ENCODE data around the gene BIN1. TPM values are rescaled to one million over a fixed set of nuclear protein-coding genes. Genes with fewer than 3 reads are reported as not detected.

Gene BIN1
- total RNA-seq, 1 experiment from 2014 or later = 58.6 TPM

DNA sequence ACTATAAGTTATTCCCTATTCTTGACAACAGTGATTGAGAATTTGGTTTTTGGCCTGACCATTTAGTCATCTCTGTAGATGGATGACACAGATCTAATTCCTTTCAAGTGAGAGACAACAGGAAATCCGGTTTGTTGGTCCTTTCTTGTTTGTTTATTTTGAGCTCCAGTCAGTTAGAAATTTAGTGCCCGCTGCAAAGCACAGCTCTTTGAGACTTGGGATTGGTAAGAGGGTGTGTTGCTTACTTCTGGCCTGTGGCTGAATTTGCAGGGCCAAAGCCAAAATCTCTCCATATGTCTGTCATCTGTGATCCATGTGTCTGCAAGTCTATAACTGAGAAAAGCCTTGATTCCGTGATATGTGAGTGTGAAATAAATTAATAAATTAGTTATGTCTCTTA is 74.3 kb downstream of the BIN1 start:
- ChIA-PET POLR2A (no interaction called here), CTCF (no interaction called here)
- Histone ChIP-seq H3K4me3 (ENCODE audit: low read depth in 2 of 2, low read length in 2 of 2) (no peak overlapping the region), H3K4me1 (ENCODE audit: control insufficient read depth, insufficient read depth, low read length) (no peaks in the 10 kb centered on the region), H3K27ac (ENCODE audit: low read length) (no peak overlapping the region), H3K27me3 (ENCODE audit: control insufficient read depth, insufficient read depth, low read length) (peaks cover 8% of the 10 kb centered on the region; the same call in 1 of the 2 replicates), H3K36me3 (ENCODE audit: control insufficient read depth, insufficient read depth, low read length) (no peaks in the 10 kb centered on the region), H3K9me3 (ENCODE audit: control insufficient read depth, insufficient read depth, low read depth, low read length) (no peaks in the 10 kb centered on the region)
- ATAC-seq (no peak), DNase-seq (ENCODE audit: low read depth, low spot score) (no peak)
- BruUV-seq (replicated peaks) = no TSS peak
- TF ChIP-seq CTCF (IDR thresholded peaks at IDR 0.05) (no peak), SIN3A (IDR thresholded peaks at IDR 0.05; ENCODE audit: borderline replicate concordance, insufficient read depth, low read depth, low read length) (no peak), REST (IDR thresholded peaks at IDR 0.05; ENCODE audit: insufficient read depth in 1 of 2, low read depth in 2 of 2, low read length in 1 of 2) (no peak), POLR2AphosphoS5 (IDR thresholded peaks at IDR 0.05; ENCODE audit: low read depth, low read length) (no peak), TCF7L2 (IDR thresholded peaks at IDR 0.05; ENCODE audit: low read depth, low read length) (no peak)
- in situ Hi-C loops (cut with HindIII; ENCODE audit: low pct_unique_long_range_greater_than_20kb, low sequenced_read_pairs) = no loop called here
- intact Hi-C loops (cut with micrococcal nuclease; ENCODE audit: unreplicated experiment) = no loop called here

GRCh38 chr2:127029350-127030051 is 77.5 kb downstream of the BIN1 start:
- intact Hi-C loops (cut with micrococcal nuclease; ENCODE audit: unreplicated experiment) = no loop called here

More at GRCh38 chr2:127029350-127030051, 77.5 kb downstream of the BIN1 start:
- in situ Hi-C loops (cut with HindIII; ENCODE audit: low pct_unique_long_range_greater_than_20kb, low sequenced_read_pairs) = no loop called here
- Histone ChIP-seq H3K36me3 (ENCODE audit: control insufficient read depth, insufficient read depth, low read length) (no peaks in the 10 kb centered on the region), H3K27ac (ENCODE audit: low read length) (no peak overlapping the region), H3K4me3 (ENCODE audit: low read depth in 2 of 2, low read length in 2 of 2) (no peak overlapping the region), H3K27me3 (ENCODE audit: control insufficient read depth, insufficient read depth, low read length) (peaks cover 13% of the 10 kb centered on the region; the same call in 1 of the 2 replicates), H3K9me3 (ENCODE audit: control insufficient read depth, insufficient read depth, low read depth, low read length) (no peaks in the 10 kb centered on the region), H3K4me1 (ENCODE audit: control insufficient read depth, insufficient read depth, low read length) (peaks cover 6% of the 10 kb centered on the region; the same call in 1 of the 2 replicates)
- no TSS peak for BruUV-seq (replicated peaks)
- ATAC-seq = no peak
- CTCF ChIA-PET = no interaction called here
- DNase-seq (ENCODE audit: low read depth, low spot score) = no peak
- POLR2A ChIA-PET = no interaction called here
- TF ChIP-seq SIN3A (IDR thresholded peaks at IDR 0.05; ENCODE audit: borderline replicate concordance, insufficient read depth, low read depth, low read length) (no peak), REST (IDR thresholded peaks at IDR 0.05; ENCODE audit: insufficient read depth in 1 of 2, low read depth in 2 of 2, low read length in 1 of 2) (no peak), CTCF (IDR thresholded peaks at IDR 0.05) (no peak), POLR2AphosphoS5 (IDR thresholded peaks at IDR 0.05; ENCODE audit: low read depth, low read length) (no peak), TCF7L2 (IDR thresholded peaks at IDR 0.05; ENCODE audit: low read depth, low read length) (no peak)

Measured in Panc1 (cell line).